ENCODE data around the gene RNF144B.
A peak's percentile ranks its signal among the peaks of the same experiment; 100 is the strongest.

Gene RNF144B

DNA sequence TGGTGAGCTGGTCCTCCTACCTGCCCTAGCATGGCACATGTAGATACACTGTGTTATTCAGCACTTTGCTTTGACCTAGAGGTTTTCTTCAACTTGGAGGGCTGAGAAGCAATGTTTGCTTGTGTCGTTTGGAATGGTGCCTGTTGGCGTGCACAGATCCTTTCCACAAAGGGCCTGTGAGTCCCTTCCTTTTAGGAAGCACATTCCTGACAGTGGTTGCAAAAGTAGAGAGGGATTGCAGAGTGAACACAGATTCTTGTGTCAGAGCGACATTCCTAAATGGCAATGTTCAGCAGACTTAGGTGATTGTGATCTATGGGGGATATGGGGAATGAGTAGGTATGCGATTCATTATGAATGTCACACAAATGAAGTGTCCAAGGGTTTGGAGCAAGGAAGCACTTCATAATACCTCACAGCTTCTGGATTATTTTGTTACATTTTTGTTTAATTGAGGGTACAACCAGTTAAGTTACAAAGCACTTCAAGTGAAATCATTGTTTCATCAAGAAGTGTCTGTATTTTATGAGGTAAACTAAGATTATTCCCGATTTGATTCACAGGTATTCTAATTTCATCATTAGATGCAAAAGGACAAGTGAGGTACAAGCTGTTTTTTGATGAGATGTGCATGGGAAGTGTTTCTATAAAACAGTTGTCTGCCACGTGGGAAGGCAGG is 713 bp upstream of the RNF144B start:
- TF ChIP-seq, protein P1, sequence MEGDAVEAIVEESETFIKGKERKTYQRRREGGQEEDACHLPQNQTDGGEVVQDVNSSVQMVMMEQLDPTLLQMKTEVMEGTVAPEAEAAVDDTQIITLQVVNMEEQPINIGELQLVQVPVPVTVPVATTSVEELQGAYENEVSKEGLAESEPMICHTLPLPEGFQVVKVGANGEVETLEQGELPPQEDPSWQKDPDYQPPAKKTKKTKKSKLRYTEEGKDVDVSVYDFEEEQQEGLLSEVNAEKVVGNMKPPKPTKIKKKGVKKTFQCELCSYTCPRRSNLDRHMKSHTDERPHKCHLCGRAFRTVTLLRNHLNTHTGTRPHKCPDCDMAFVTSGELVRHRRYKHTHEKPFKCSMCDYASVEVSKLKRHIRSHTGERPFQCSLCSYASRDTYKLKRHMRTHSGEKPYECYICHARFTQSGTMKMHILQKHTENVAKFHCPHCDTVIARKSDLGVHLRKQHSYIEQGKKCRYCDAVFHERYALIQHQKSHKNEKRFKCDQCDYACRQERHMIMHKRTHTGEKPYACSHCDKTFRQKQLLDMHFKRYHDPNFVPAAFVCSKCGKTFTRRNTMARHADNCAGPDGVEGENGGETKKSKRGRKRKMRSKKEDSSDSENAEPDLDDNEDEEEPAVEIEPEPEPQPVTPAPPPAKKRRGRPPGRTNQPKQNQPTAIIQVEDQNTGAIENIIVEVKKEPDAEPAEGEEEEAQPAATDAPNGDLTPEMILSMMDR (IDR thresholded peaks at IDR 0.05; ENCODE audit: low read depth, low read length, missing control alignments), result no peak
- in situ Hi-C loops (cut with HindIII; ENCODE audit: low pct_ligation_motif_present, low sequenced_read_pairs), result no loop called here
- H3K27me3 ChIP-seq (replicated peaks), result no peaks in the 10 kb centered on the region
- no peaks in the 10 kb centered on the region for H3K36me3 ChIP-seq (replicated peaks)
- H3K4me3 ChIP-seq (ENCODE audit: low read depth, low read length), result peak overlapping the region; percentile 74
- H3K27ac ChIP-seq, result no peak overlapping the region
- DNase-seq, result no peak

DNA sequence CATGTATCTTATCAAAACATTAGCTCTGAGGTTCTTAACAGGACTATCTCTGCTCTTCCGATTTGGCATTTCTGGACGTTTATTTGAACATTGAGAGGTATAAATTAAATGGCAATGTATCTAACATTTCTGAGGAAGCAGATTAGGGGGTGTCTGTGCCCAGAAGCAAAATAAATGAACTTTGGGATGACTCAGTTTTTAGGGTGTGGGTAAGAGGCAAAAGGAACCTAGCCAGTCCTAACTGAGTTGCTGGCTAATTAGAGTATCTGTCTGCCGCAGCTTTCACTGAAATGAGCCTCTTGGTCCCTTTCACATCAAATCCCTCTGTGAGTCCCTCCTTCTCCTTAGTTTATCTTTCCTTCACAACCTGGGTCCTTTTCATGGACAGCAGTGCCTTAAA is 1.1 kb downstream of the RNF144B start:
- Histone ChIP-seq H3K36me3 (replicated peaks) (no peaks in the 10 kb centered on the region), H3K4me3 (ENCODE audit: low read depth, low read length) (peak overlapping the region; percentile 74), H3K27ac (peak overlapping the region; percentile 73), H3K27me3 (replicated peaks) (no peaks in the 10 kb centered on the region)
- TF ChIP-seq, protein P1 (IDR thresholded peaks at IDR 0.05; ENCODE audit: low read depth, low read length, missing control alignments), result no peak
- no peak for DNase-seq
- in situ Hi-C loops (cut with HindIII; ENCODE audit: low pct_ligation_motif_present, low sequenced_read_pairs), result no loop called here

DNA sequence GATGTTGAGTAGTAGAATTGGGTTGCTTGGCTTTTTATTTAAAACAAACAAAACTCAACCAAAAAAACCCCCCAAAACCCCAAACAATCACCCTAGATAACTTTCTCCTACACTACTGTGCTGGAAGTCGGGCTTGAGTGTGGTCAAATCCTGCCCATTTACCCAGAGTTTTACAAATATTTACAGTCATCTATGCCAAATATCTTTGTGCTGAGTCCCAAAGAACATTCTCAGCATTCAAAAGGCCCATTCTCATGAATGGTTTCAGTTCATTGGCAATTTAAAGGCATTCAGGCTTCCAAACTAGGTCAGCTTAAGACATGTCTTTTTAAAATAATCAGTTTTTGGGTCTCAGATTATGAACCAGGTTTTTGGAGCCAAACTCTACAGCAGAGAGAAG is 1.8 kb downstream of the RNF144B start:
- TF ChIP-seq, protein P1 (IDR thresholded peaks at IDR 0.05; ENCODE audit: low read depth, low read length, missing control alignments), result no peak
- DNase-seq, result peak; percentile 62
- Histone ChIP-seq H3K27ac (peak overlapping the region; percentile 73), H3K36me3 (replicated peaks) (no peaks in the 10 kb centered on the region), H3K27me3 (replicated peaks) (no peaks in the 10 kb centered on the region), H3K4me3 (ENCODE audit: low read depth, low read length) (no peak overlapping the region)
- in situ Hi-C loops (cut with HindIII; ENCODE audit: low pct_ligation_motif_present, low sequenced_read_pairs), result no loop called here

DNA sequence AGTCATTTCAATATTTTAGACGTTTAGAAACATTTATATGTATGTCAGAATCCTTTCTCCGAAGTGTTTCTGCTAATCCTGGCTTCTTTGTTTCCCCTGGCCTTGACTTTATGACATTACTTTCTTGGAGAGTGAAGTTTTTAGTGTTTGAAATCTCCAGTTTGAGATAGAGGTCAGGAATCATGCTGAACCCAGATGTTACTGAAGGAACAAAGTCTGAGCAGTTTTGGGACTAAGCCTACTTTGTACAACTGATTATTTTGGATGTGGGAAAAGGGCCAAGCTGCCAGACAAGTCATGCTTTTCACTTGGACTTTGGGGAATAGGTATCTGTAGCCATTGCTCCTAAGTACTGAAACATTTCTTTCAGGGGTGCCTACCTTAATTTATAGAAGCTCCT is 2.3 kb downstream of the RNF144B start:
- no peak for DNase-seq
- Histone ChIP-seq H3K4me3 (ENCODE audit: low read depth, low read length) (no peak overlapping the region), H3K36me3 (replicated peaks) (no peaks in the 10 kb centered on the region), H3K27ac (peak overlapping the region; percentile 73), H3K27me3 (replicated peaks) (no peaks in the 10 kb centered on the region)
- in situ Hi-C loops (cut with HindIII; ENCODE audit: low pct_ligation_motif_present, low sequenced_read_pairs), result no loop called here
- TF ChIP-seq, protein P1 (IDR thresholded peaks at IDR 0.05; ENCODE audit: low read depth, low read length, missing control alignments), result no peak

DNA sequence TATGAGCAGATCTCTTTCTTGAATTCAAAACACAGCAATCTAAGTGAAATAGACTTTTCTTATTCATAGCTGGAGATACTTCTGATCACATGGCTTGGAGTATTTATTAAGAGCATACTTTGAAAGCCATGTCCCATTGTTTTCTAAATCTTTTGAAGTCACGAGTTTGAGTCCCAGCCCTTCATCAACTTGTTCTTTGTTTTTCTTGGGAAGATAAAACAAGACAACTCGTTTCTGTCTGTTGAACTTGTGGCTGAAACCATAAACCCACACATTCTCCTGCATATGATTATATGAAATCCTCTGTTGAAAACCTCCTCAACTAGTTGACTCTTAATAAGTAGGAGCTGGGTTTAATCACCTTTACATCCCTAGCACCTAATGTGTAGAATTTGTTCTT is 3.3 kb downstream of the RNF144B start:
- no peaks in the 10 kb centered on the region for H3K27me3 ChIP-seq (replicated peaks)
- no peak for DNase-seq
- in situ Hi-C loops (cut with HindIII; ENCODE audit: low pct_ligation_motif_present, low sequenced_read_pairs), result no loop called here
- no peak overlapping the region for H3K27ac ChIP-seq
- H3K4me3 ChIP-seq (ENCODE audit: low read depth, low read length), result no peak overlapping the region
- H3K36me3 ChIP-seq (replicated peaks), result no peaks in the 10 kb centered on the region
- TF ChIP-seq, protein P1 (IDR thresholded peaks at IDR 0.05; ENCODE audit: low read depth, low read length, missing control alignments), result no peak

DNA sequence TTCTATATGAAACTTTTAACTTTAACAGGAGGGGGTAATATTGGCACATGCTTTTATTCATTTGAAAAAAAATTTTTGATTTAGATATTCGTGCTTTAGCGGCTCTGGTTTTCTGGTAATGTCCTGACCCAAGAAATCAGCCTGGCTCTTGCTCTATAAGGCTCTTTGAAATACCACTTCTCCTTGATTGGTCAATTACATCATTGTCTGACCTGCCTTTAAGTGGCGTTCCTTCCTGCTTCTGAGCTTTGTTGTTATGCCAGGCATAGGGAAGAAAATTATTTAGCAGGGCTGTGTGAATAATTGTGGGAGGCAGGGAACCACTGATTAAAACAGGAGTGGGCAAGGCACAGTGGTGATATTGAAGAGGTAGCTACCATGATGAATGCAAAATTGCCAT is 3.9 kb downstream of the RNF144B start:
- Histone ChIP-seq H3K27me3 (replicated peaks) (no peaks in the 10 kb centered on the region), H3K27ac (no peak overlapping the region), H3K4me3 (ENCODE audit: low read depth, low read length) (no peak overlapping the region), H3K36me3 (replicated peaks) (no peaks in the 10 kb centered on the region)
- TF ChIP-seq, protein P1 (IDR thresholded peaks at IDR 0.05; ENCODE audit: low read depth, low read length, missing control alignments), result no peak
- DNase-seq, result no peak
- in situ Hi-C loops (cut with HindIII; ENCODE audit: low pct_ligation_motif_present, low sequenced_read_pairs), result no loop called here
